CD4-positive, alpha-beta T cell treated with Interleukin-10 for 1 hour (primary cell): ENCODE data around the gene BNIPL.

Source experiments
- DNase-seq: peaks from one replicate; pipeline ENCODE4 v3.0.0-alpha.2; 2020

The BNIPL gene

GRCh38 chr1:151036356-151036755 is at the start of gene BNIPL:
TSS of gene BNIPL (plus strand) at chr1:151036586. CDS start at chr1:151036726, 140 bp downstream.
- DNase-seq: no peak

- no peak for DNase-seq
These were observed 48.5 kb upstream of the BNIPL start for GRCh38 chr1:150987924-150988323.

- DNase-seq: no peak
These were observed 43.8 kb upstream of the BNIPL start for GRCh38 chr1:150992626-150993025.

GRCh38 chr1:150994248-150994647 is 42.1 kb upstream of the BNIPL start:
- no peak for DNase-seq

- no peak for DNase-seq
These were observed 40.9 kb upstream of the BNIPL start for GRCh38 chr1:150995460-150995859.

- peak; percentile 58 for DNase-seq
These were observed 40.5 kb upstream of the BNIPL start for GRCh38 chr1:150995896-150996295.

- no peak for DNase-seq
These were observed 39.1 kb upstream of the BNIPL start for GRCh38 chr1:150997126-150997872.

GRCh38 chr1:150997949-150998348 is 38.4 kb upstream of the BNIPL start:
- DNase-seq: no peak

GRCh38 chr1:150999051-150999674 is 37.2 kb upstream of the BNIPL start:
- DNase-seq: no peak

GRCh38 chr1:150999926-151000325 is 36.5 kb upstream of the BNIPL start:
- DNase-seq: no peak

GRCh38 chr1:151000408-151000807 is 36.0 kb upstream of the BNIPL start:
- no peak for DNase-seq

- no peak for DNase-seq
These were observed 34.8 kb upstream of the BNIPL start for GRCh38 chr1:151001602-151002001.

GRCh38 chr1:151002051-151002450 is 34.3 kb upstream of the BNIPL start:
- no peak for DNase-seq

- DNase-seq: no peak
These were observed 33.8 kb upstream of the BNIPL start for GRCh38 chr1:151002611-151003010.

GRCh38 chr1:151003180-151003579 is 33.2 kb upstream of the BNIPL start:
- peak; percentile 51 for DNase-seq

- no peak for DNase-seq
These were observed 30.6 kb upstream of the BNIPL start for GRCh38 chr1:151005729-151006319.

- peak; percentile 53 for DNase-seq
These were observed 29.9 kb upstream of the BNIPL start, which contains the start of gene MINDY1 for GRCh38 chr1:151006327-151007052. TSS of gene MINDY1 (minus strand) at chr1:151006902. CDS start at chr1:151002617, 4,285 bp downstream.

GRCh38 chr1:151007853-151008243 is 28.5 kb upstream of the BNIPL start:
- no peak for DNase-seq

GRCh38 chr1:151008244-151009205 is 27.9 kb upstream of the BNIPL start, which contains the start of gene PRUNE1:
TSS of gene PRUNE1 (plus strand) at chr1:151008449. CDS start at chr1:151008633, 184 bp downstream.
- peak; percentile 99 for DNase-seq

GRCh38 chr1:151009206-151009587 is 27.2 kb upstream of the BNIPL start:
- no peak for DNase-seq

- DNase-seq: no peak
These were observed 26.6 kb upstream of the BNIPL start for GRCh38 chr1:151009674-151010345.
